ENCODE results near the gene SLC51A.

SLC51A gene

GRCh38 chr3:196178993-196179379 lies 37.3 kb upstream of the SLC51A start:
- no peak overlapping the region for H3K4me2 ChIP-seq (ENCODE audit: low read length)

GRCh38 chr3:196179380-196180308 lies 36.7 kb upstream of the SLC51A start:
- TF ChIP-seq CTCF (IDR thresholded peaks at IDR 0.05; ENCODE audit: low read length) (peak; percentile 22; the same call in 1 of the 2 replicates), EZH2 (IDR thresholded peaks at IDR 0.05; ENCODE audit: borderline replicate concordance, low read length) (no peak)
- Histone ChIP-seq H3K4me2 (ENCODE audit: low read length) (peak overlapping the region; percentile 7; the same call in 1 of the 2 replicates), H3K9me2 (ENCODE audit: low read depth, low read length) (no peaks in the 10 kb centered on the region), H3K4me1 (ENCODE audit: insufficient read depth, low read length, severe bottlenecking) (peaks cover 9% of the 10 kb centered on the region), H3K79me2 (ENCODE audit: insufficient read depth, low read length) (no peaks in the 10 kb centered on the region), H3F3A (ENCODE audit: insufficient read depth, low read length) (no peaks in the 10 kb centered on the region), H3K9ac (ENCODE audit: low read length) (no peak overlapping the region), H2AFZ (ENCODE audit: low read length) (no peak overlapping the region), H4K20me1 (ENCODE audit: insufficient read depth, low read length) (no peaks in the 10 kb centered on the region), H3K27ac (ENCODE audit: low read depth, low read length, poor library complexity, severe bottlenecking) (no peak overlapping the region), H3K27me3 (ENCODE audit: insufficient read depth, low read length) (no peaks in the 10 kb centered on the region), H3K36me3 (ENCODE audit: insufficient read depth, low read length) (no peaks in the 10 kb centered on the region), H3K9me3 (ENCODE audit: low read length) (no peaks in the 10 kb centered on the region), H3K4me3 (ENCODE audit: low read depth, low read length, poor library complexity, severe bottlenecking) (no peak overlapping the region)

More at GRCh38 chr3:196178993-196179379, 37.3 kb upstream of the SLC51A start:
- no peak overlapping the region for H3K27ac ChIP-seq (ENCODE audit: low read depth, low read length, poor library complexity, severe bottlenecking)
- H3K9me2 ChIP-seq (ENCODE audit: low read depth, low read length) = no peaks in the 10 kb centered on the region
- H3F3A ChIP-seq (ENCODE audit: insufficient read depth, low read length) = no peaks in the 10 kb centered on the region
- no peak overlapping the region for H2AFZ ChIP-seq (ENCODE audit: low read length)
- H3K4me3 ChIP-seq (ENCODE audit: low read depth, low read length, poor library complexity, severe bottlenecking) = no peak overlapping the region
- peaks cover 9% of the 10 kb centered on the region for H3K4me1 ChIP-seq (ENCODE audit: insufficient read depth, low read length, severe bottlenecking)
- H3K27me3 ChIP-seq (ENCODE audit: insufficient read depth, low read length) = no peaks in the 10 kb centered on the region
- H3K9ac ChIP-seq (ENCODE audit: low read length) = no peak overlapping the region
- TF ChIP-seq EZH2 (IDR thresholded peaks at IDR 0.05; ENCODE audit: borderline replicate concordance, low read length) = no peak
- no peak for TF ChIP-seq CTCF (IDR thresholded peaks at IDR 0.05; ENCODE audit: low read length)
- H3K9me3 ChIP-seq (ENCODE audit: low read length) = no peaks in the 10 kb centered on the region
- no peaks in the 10 kb centered on the region for H3K79me2 ChIP-seq (ENCODE audit: insufficient read depth, low read length)
- H3K36me3 ChIP-seq (ENCODE audit: insufficient read depth, low read length) = no peaks in the 10 kb centered on the region
- no peaks in the 10 kb centered on the region for H4K20me1 ChIP-seq (ENCODE audit: insufficient read depth, low read length)

GRCh38 chr3:196180346-196180745 lies 36.0 kb upstream of the SLC51A start:
- Histone ChIP-seq H3F3A (ENCODE audit: insufficient read depth, low read length) (no peaks in the 10 kb centered on the region), H3K4me3 (ENCODE audit: low read depth, low read length, poor library complexity, severe bottlenecking) (no peak overlapping the region), H3K4me1 (ENCODE audit: insufficient read depth, low read length, severe bottlenecking) (peaks cover 9% of the 10 kb centered on the region), H2AFZ (ENCODE audit: low read length) (no peak overlapping the region), H4K20me1 (ENCODE audit: insufficient read depth, low read length) (no peaks in the 10 kb centered on the region), H3K4me2 (ENCODE audit: low read length) (peak overlapping the region; percentile 7; the same call in 1 of the 2 replicates), H3K79me2 (ENCODE audit: insufficient read depth, low read length) (no peaks in the 10 kb centered on the region), H3K27me3 (ENCODE audit: insufficient read depth, low read length) (no peaks in the 10 kb centered on the region), H3K9ac (ENCODE audit: low read length) (no peak overlapping the region), H3K9me3 (ENCODE audit: low read length) (no peaks in the 10 kb centered on the region), H3K36me3 (ENCODE audit: insufficient read depth, low read length) (no peaks in the 10 kb centered on the region), H3K27ac (ENCODE audit: low read depth, low read length, poor library complexity, severe bottlenecking) (no peak overlapping the region), H3K9me2 (ENCODE audit: low read depth, low read length) (no peaks in the 10 kb centered on the region)
- no peak for TF ChIP-seq CTCF (IDR thresholded peaks at IDR 0.05; ENCODE audit: low read length)
- no peak for TF ChIP-seq EZH2 (IDR thresholded peaks at IDR 0.05; ENCODE audit: borderline replicate concordance, low read length)

All from OCI-LY1 (cell line).